Thoracic aorta (tissue), 2 donors: ENCODE data around the gene NPC1. TPM values are rescaled to one million over a fixed set of nuclear protein-coding genes. Genes with fewer than 3 reads are reported as not detected.

Experiments
- ATAC-seq: fragments of 150-250 bp; one replicate; pipeline ENCODE4 v1.8.0; 2017; ENCODE audit warnings: low read depth; ENCODE audit not compliant: insufficient number of reproducible peaks, low FRiP score
- DNase-seq: peaks from one replicate; pipeline ENCODE4 v3.0.0-alpha.2; 2020; ENCODE audit warnings: low spot score
- H3K27ac ChIP-seq, 2 donors: fragments of 200-600 bp; sonication (generic); 1 replicate in 1 of 2; 2 replicates in 1 of 2; pipeline ENCODE4 v1.5.1; 2016; ENCODE audit warnings: mild to moderate bottlenecking in 2 of 2, moderate library complexity in 2 of 2
- H3K27me3 ChIP-seq: fragments of 200-600 bp; sonication (generic); replicated peaks from 2 replicates; pipeline ENCODE4 v1.6.0; 2016; ENCODE audit warnings: mild to moderate bottlenecking; ENCODE audit not compliant: insufficient read depth
- H3K36me3 ChIP-seq: fragments of 200-600 bp; sonication (generic); one replicate; pipeline ENCODE4 v1.5.1; 2016
- H3K4me1 ChIP-seq, 2 donors: fragments of 200-600 bp; sonication (generic); 1 replicate in 1 of 2; 2 replicates in 1 of 2; pipeline versions ENCODE4 v1.5.1 to v1.6.0; 2016; ENCODE audit warnings: low read depth in 2 of 2, mild to moderate bottlenecking in 1 of 2; ENCODE audit not compliant: control insufficient read depth in 1 of 2
- H3K4me3 ChIP-seq: fragments of 200-600 bp; sonication (generic); 2 replicates; pipeline ENCODE4 v1.5.1; 2016; ENCODE audit warnings: mild to moderate bottlenecking
- H3K9me3 ChIP-seq: fragments of 200-600 bp; sonication (generic); 2 replicates; pipeline ENCODE4 v1.5.1; 2016
- CTCF ChIP-seq: fragments of 200-600 bp; sonication (generic); IDR thresholded peaks from one replicate; pipeline ENCODE4 v1.5.1; 2019; ENCODE audit warnings: antibody characterized with exemption
- total RNA-seq, 2 donors: library from RNA; depleted of rRNA; stranded (reverse); fragments of >200 nt; gene quantifications; one replicate each; pipeline versions ENCODE4 v1.1.0 to v1.2.3, GENCODE V29; 2016

The NPC1 gene
- total RNA-seq, 2 donors from 2014 or later: 85.6 to 96.7 TPM

- Histone ChIP-seq H3K4me3 (no peak overlapping the region), H3K4me1 (no peaks in the 10 kb centered on the region), H3K9me3 (no peaks in the 10 kb centered on the region), H3K36me3 (peaks cover 84% of the 10 kb centered on the region), H3K27ac (no peak overlapping the region), H3K27me3 (no peaks in the 10 kb centered on the region)
- TF ChIP-seq CTCF: no peak
- ATAC-seq (no peak), DNase-seq (no peak)
These were observed 54.4 kb downstream of the NPC1 start for GRCh38 chr18:23531912-23532311.

GRCh38 chr18:23530195-23530594 is 56.1 kb downstream of the NPC1 start:
- Histone ChIP-seq H3K4me3 (no peak overlapping the region), H3K36me3 (peaks cover 79% of the 10 kb centered on the region), H3K9me3 (no peaks in the 10 kb centered on the region), H3K4me1 (no peaks in the 10 kb centered on the region), H3K27me3 (no peaks in the 10 kb centered on the region), H3K27ac (no peak overlapping the region)
- DNase-seq (no peak), ATAC-seq (no peak)
- TF ChIP-seq CTCF: no peak

- no peaks in the 10 kb centered on the region for H3K9me3 ChIP-seq
- DNase-seq: no peak
- H3K27me3 ChIP-seq: no peaks in the 10 kb centered on the region
- no peaks in the 10 kb centered on the region for H3K4me1 ChIP-seq
- H3K4me3 ChIP-seq: no peak overlapping the region
- H3K27ac ChIP-seq: no peak overlapping the region
- no peak for TF ChIP-seq CTCF
- ATAC-seq: no peak
- peaks cover 76% of the 10 kb centered on the region for H3K36me3 ChIP-seq
These were observed 56.7 kb downstream of the NPC1 start for GRCh38 chr18:23529604-23530003.

GRCh38 chr18:23528580-23529472 is 57.5 kb downstream of the NPC1 start:
- TF ChIP-seq CTCF: no peak
- ATAC-seq (no peak), DNase-seq (no peak)
- H3K27ac ChIP-seq: no peak overlapping the region
- H3K27me3 ChIP-seq: no peaks in the 10 kb centered on the region
- peaks cover 77% of the 10 kb centered on the region for H3K36me3 ChIP-seq
- no peaks in the 10 kb centered on the region for H3K4me1 ChIP-seq
- no peaks in the 10 kb centered on the region for H3K9me3 ChIP-seq
- no peak overlapping the region for H3K4me3 ChIP-seq

GRCh38 chr18:23526501-23527063 is 59.7 kb downstream of the NPC1 start:
- Histone ChIP-seq H3K27me3 (no peaks in the 10 kb centered on the region), H3K27ac (no peak overlapping the region), H3K4me1 (peaks cover 0 to 9% of the 10 kb centered on the region in 2 donors), H3K4me3 (no peak overlapping the region), H3K9me3 (no peaks in the 10 kb centered on the region), H3K36me3 (peaks cover 70% of the 10 kb centered on the region)
- ATAC-seq: no peak
- DNase-seq: no peak
- no peak for TF ChIP-seq CTCF
